Measurements from ENCODE around the gene AUP1.

AUP1 gene

DNA sequence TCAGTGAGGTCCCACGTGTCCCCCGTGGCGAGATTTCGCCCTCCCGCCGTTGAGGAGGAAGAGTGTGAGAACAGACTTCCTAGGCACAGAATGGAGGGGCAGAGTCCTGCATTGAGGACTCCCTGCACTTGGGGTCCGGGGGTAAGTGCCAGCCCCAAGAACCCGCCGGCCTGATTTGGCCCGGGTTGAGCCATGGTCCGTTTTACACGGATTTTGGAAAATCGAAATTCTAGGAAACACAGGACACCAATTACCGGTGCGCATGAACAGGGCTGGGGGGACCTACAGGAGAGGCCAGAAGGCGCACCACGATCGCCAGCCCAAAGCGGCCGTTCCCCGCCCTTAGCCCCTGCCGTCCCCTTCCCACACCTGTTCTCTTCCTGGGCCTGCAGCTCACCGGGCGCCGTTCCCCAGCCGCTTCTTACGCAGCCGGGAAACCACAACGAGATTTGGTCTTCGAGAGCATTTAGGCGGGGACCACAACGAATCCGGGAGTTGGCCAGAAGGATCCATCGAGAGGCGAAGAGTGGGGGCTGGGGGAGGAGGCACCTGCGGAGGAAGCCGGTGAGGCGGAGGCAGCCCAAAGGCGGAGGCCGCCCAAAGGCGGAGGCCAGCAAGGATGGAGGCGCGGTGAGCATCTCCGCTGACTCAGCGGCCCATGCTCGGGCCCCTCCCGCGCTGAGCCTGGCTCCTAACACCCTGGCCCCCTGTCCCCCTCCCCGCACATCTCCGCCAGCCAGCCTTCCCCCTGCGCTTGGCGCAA lies 15.7 kb downstream of the AUP1 start:
- no peak for DNase-seq (ENCODE audit: low read depth)

DNA sequence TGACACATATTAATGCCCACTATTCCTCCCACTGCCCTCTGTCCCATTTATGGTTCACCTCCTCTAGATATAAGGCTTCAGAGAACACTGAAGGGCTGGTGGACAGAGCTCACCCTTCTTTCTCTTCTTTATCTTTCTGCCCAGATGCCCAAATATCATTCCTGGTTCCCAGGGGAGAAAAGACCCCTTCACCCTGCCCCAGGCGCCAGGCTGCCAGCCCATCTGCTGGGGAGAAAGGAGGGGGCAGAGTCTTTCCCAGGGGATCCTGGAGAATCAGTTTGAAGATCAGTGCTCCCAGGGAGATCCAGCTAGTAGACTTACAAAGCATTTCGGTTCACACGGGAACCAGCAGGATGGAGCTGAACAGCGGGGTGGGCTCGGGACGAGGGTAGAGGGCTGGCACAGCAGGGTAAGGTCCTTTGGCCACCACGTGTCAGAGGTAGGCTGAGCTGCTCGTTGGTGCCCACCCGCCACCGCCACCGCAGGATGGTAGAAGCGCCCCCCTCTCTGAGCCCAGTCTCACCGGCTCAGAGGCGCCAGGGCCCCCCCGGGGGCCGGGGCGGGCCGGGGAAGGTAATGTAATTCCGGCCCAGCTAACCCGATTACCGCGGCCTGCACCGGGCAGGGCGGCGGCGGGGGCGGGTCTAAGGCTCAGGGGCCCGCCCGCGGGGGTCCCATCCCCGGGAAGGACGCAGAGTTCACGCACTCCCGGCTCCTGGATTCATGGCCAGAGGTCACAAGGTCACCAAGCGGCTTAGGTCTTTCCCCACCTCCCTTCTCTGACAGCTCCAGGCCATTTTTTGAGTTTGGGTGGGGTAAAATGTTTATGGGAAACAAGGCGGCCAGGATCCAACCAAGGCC lies 16.5 kb downstream of the AUP1 start:
- no peak for DNase-seq (ENCODE audit: low read depth)

DNA sequence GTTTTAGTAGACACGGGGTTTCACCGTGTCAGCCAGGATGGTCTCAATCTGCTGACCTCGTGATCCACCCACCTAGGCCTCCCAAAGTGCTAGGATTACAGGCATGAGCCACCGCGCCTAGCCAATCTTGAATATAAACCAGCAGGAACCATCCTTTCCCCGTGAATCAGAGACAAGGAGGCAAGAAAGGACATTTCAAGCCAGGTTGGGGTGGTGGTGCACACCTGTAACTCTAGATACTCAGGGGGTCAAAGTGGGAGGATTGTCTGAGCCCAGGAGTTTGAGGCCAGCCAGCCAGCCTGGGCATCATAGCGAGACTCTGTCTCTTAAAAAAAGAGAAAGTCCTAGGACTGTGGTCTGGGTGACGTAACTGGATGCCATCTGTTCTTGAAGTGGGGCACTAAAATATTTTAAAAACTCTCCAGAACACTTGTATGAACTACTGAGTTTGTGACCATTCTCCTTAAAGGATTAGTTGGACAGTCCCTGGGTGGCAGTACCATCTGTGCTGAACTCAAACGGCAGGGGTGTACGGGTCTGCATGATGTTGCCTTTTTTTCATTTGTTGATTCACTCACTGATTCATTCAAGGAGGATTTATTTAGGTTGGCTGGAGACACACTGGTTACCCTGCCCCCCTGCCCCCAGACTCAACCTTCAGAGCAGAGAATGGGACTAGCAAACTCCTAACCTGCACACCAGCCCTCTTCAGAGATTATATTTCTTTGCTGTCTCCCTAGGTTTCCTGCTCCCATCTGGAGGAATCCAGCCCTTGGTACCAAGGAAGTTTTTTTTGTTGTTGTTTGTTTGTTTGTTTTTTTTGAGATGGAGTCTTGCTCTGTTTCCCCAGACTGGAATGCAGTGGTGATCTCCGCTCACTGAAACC lies 18.2 kb downstream of the AUP1 start:
- no peak for DNase-seq (ENCODE audit: low read depth)

GRCh38 chr2:74510272-74510671 lies 19.2 kb downstream of the AUP1 start:
- no peak for DNase-seq (ENCODE audit: low read depth)

DNA sequence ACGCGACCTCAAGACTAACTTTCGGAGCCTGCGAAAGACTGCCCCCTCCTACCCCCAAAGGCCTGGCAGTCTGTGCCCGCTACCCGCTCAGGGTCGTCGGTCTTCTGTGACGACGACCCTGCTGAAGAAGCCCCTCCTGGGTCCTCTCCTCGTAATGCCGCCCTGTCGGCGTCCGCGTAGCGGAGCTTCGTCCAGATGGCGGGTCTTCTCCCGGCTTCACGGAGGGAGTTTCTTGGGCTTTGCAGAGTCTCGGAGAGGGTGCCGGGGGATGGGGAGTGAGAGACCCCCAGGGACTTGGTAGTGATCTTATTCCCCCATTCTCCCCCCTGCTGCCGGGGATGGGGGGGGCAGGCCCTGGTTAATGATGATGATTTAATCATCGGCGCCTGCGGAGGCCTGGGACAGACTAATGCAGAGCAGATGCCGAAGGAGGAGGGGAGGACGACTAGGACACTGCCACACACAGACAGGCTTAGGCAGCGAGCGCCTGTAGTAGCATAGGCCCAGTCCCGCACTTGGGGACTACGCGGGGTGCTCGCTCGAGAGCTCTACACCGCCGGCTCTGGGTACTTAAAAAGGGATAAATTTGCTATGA lies 21.5 kb downstream of the AUP1 start:
- no peak for DNase-seq (ENCODE audit: low read depth)

- peak; percentile 97 for DNase-seq (ENCODE audit: low read depth)
Observed at GRCh38 chr2:74507145-74507925, 22.2 kb downstream of the AUP1 start, which contains the start of gene PCGF1. Gene PCGF1, minus strand, starts transcription at chr2:74507695. Its CDS starts 27 bp downstream, at chr2:74507668.

DNA sequence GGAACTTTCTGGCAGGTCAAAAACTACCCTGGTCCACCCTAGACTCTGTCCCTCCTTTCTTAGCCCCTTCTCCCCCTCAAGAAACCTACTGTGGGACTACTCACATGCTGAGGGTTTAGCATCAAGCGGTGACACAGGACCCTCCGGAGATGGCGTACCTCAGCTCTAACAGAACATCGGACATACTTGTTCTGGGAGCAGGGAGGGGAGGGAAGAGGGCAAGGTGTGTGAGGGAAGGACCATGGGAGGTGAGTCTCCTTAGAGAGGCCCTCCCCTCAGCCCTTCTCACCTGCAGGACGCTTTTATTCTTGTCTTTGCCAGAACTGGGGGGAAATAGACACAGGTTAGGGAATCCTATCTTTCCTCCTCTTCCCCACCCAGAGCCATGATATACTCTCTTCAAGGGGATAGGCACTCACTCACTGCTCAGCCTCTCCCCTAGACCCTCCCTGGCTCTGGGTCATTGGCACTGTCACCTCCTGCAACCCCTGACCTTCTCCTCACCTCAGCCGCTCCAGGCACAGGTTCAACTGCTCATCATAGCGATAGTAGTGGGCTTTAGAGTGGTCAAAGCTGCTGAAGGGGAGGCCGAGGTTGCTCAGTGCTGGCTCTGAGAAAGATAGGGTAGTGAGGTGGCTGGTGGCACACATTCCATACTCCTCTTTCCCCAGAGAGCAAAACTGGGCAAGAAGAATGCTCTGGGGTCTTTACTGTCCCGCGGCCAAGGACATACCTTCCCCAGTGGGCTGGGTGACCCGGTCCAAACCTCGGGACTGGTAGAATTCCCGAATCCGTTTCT lies 23.9 kb downstream of the AUP1 start:
- DNase-seq (ENCODE audit: low read depth) = no peak

DNA sequence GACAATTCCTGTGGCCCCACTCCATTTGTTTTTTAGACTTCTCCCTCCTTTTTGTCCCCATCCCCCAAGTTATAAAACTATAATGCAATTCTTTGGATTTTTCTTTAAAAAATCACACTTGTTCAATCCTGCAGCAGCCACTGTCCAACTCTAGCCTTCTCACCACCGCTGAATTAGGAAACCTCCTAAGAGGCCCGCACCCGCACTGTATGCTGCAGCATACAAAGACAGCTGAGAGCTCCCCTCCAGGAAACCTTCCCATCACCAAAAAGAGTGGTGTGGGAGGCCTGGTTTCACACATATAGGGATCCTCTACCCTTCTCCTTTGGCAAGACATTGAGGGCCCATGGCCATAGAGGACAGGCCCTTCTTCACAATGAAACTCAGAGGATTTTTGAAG lies 24.9 kb downstream of the AUP1 start:
- no peak for DNase-seq (ENCODE audit: low read depth)

- DNase-seq (ENCODE audit: low read depth) = no peak
Observed at GRCh38 chr2:74503506-74504475, 25.7 kb downstream of the AUP1 start.

GRCh38 chr2:74502720-74503505 lies 26.6 kb downstream of the AUP1 start:
- no peak for DNase-seq (ENCODE audit: low read depth)

- no peak for DNase-seq (ENCODE audit: low read depth)
Observed at GRCh38 chr2:74502147-74502719, 27.3 kb downstream of the AUP1 start.

- DNase-seq (ENCODE audit: low read depth) = no peak
Observed at GRCh38 chr2:74501335-74502071, 28.0 kb downstream of the AUP1 start.

DNA sequence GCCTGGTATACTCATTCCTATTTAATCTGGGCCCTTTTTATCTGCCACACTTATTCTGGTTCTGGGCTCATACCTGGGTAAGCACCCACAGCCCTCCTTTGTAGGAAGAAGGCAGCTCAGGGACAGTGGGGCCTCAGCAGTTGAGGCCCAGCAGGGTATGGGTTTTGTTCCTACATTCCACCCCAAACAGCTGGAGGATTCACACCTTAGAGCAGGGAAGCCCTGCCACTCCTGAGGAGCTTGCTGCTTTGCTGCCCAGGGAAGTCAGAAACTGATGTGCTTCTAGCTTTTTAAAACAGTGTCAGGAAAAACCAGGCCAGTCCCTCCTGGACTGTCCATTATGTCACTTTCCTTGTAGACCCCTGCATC lies 28.9 kb downstream of the AUP1 start:
- no peak for DNase-seq (ENCODE audit: low read depth)

GRCh38 chr2:74499940-74500577 lies 29.4 kb downstream of the AUP1 start:
- no peak for DNase-seq (ENCODE audit: low read depth)

- DNase-seq (ENCODE audit: low read depth) = no peak
Observed at GRCh38 chr2:74499267-74499939, 30.1 kb downstream of the AUP1 start, which contains the start of gene LBX2. Gene LBX2, minus strand, starts transcription at chr2:74499603. Its CDS starts 66 bp downstream, at chr2:74499537.
